ENCODE data around the gene WDR83. TPM values are rescaled to one million over a fixed set of nuclear protein-coding genes. Genes with fewer than 3 reads are reported as not detected.
"Not testable (repeated sequence)": the region's sequence is repeated elsewhere in the genome, so short reads cannot be mapped to it uniquely, and the experiment has no call there.

WDR83 gene
- total RNA-seq, 1 donor, result 3.4 TPM

- Histone ChIP-seq H3K4me1 (ENCODE audit: insufficient read depth, low read length) (peaks cover 57% of the 10 kb centered on the region), H3K9me3 (ENCODE audit: low read depth, low read length) (no peaks in the 10 kb centered on the region), H3K27me3 (ENCODE audit: insufficient read depth, low read length) (no peaks in the 10 kb centered on the region), H3K4me3 (ENCODE audit: low read length) (peak overlapping the region; percentile 94)
These were observed 2.3 kb downstream of the WDR83 start for GRCh38 chr19:12668932-12669269.

GRCh38 chr19:12669270-12670158 lies 2.9 kb downstream of the WDR83 start:
- Histone ChIP-seq H3K4me1 (ENCODE audit: insufficient read depth, low read length) (peaks cover 51% of the 10 kb centered on the region), H3K9me3 (ENCODE audit: low read depth, low read length) (no peaks in the 10 kb centered on the region)

GRCh38 chr19:12670159-12670928 lies 3.7 kb downstream of the WDR83 start:
- peaks cover 42% of the 10 kb centered on the region for H3K4me1 ChIP-seq (ENCODE audit: insufficient read depth, low read length)
- no peaks in the 10 kb centered on the region for H3K27me3 ChIP-seq (ENCODE audit: insufficient read depth, low read length)
- no peaks in the 10 kb centered on the region for H3K9me3 ChIP-seq (ENCODE audit: low read depth, low read length)
- H3K4me3 ChIP-seq (ENCODE audit: low read length), result peak overlapping the region; percentile 94

More at GRCh38 chr19:12669270-12670158, 2.9 kb downstream of the WDR83 start:
- Histone ChIP-seq H3K27me3 (ENCODE audit: insufficient read depth, low read length) (no peaks in the 10 kb centered on the region), H3K4me3 (ENCODE audit: low read length) (peak overlapping the region; percentile 94)

GRCh38 chr19:12672744-12673143 lies 6.1 kb downstream of the WDR83 start:
- no peak overlapping the region for H3K4me3 ChIP-seq (ENCODE audit: low read length)
- no peaks in the 10 kb centered on the region for H3K27me3 ChIP-seq (ENCODE audit: insufficient read depth, low read length)
- H3K4me1 ChIP-seq (ENCODE audit: insufficient read depth, low read length), result peaks cover 32% of the 10 kb centered on the region
- no peaks in the 10 kb centered on the region for H3K9me3 ChIP-seq (ENCODE audit: low read depth, low read length)

- Histone ChIP-seq H3K27me3 (ENCODE audit: insufficient read depth, low read length) (no peaks in the 10 kb centered on the region), H3K4me3 (ENCODE audit: low read length) (no peak overlapping the region), H3K9me3 (ENCODE audit: low read depth, low read length) (no peaks in the 10 kb centered on the region), H3K4me1 (ENCODE audit: insufficient read depth, low read length) (peaks cover 21% of the 10 kb centered on the region)
These were observed 8.8 kb downstream of the WDR83 start for GRCh38 chr19:12675399-12675798.

- no peaks in the 10 kb centered on the region for H3K9me3 ChIP-seq (ENCODE audit: low read depth, low read length)
- peaks cover 21% of the 10 kb centered on the region for H3K4me1 ChIP-seq (ENCODE audit: insufficient read depth, low read length)
- no peak overlapping the region for H3K4me3 ChIP-seq (ENCODE audit: low read length)
- H3K27me3 ChIP-seq (ENCODE audit: insufficient read depth, low read length), result no peaks in the 10 kb centered on the region
These were observed 9.3 kb downstream of the WDR83 start for GRCh38 chr19:12675940-12676339.

- peaks cover 24% of the 10 kb centered on the region for H3K4me1 ChIP-seq (ENCODE audit: insufficient read depth, low read length)
- no peaks in the 10 kb centered on the region for H3K9me3 ChIP-seq (ENCODE audit: low read depth, low read length)
- no peak overlapping the region for H3K4me3 ChIP-seq (ENCODE audit: low read length)
- no peaks in the 10 kb centered on the region for H3K27me3 ChIP-seq (ENCODE audit: insufficient read depth, low read length)
These were observed 9.8 kb downstream of the WDR83 start for GRCh38 chr19:12676384-12676792.

- Histone ChIP-seq H3K4me3 (ENCODE audit: low read length) (no peak overlapping the region), H3K9me3 (ENCODE audit: low read depth, low read length) (no peaks in the 10 kb centered on the region), H3K4me1 (ENCODE audit: insufficient read depth, low read length) (peaks cover 24% of the 10 kb centered on the region), H3K27me3 (ENCODE audit: insufficient read depth, low read length) (no peaks in the 10 kb centered on the region)
These were observed 10.3 kb downstream of the WDR83 start for GRCh38 chr19:12676928-12677327.

- H3K9me3 ChIP-seq (ENCODE audit: low read depth, low read length); H3K4me3 ChIP-seq (ENCODE audit: low read length); H3K27me3 ChIP-seq (ENCODE audit: insufficient read depth, low read length): not testable (repeated sequence)
- peaks cover 28% of the 10 kb centered on the region for H3K4me1 ChIP-seq (ENCODE audit: insufficient read depth, low read length)
These were observed 11.4 kb downstream of the WDR83 start for GRCh38 chr19:12678039-12678438.

GRCh38 chr19:12680034-12680433 lies 13.4 kb downstream of the WDR83 start:
- Histone ChIP-seq H3K9me3 (ENCODE audit: low read depth, low read length) (no peaks in the 10 kb centered on the region), H3K4me3 (ENCODE audit: low read length) (no peak overlapping the region), H3K27me3 (ENCODE audit: insufficient read depth, low read length) (no peaks in the 10 kb centered on the region), H3K4me1 (ENCODE audit: insufficient read depth, low read length) (peaks cover 28% of the 10 kb centered on the region)

GRCh38 chr19:12681074-12681987 lies 14.7 kb downstream of the WDR83 start, which contains the start of gene DHPS:
DHPS (minus strand) TSS chr19:12681880; CDS start chr19:12681766, 114 bp downstream.
- Histone ChIP-seq H3K4me1 (ENCODE audit: insufficient read depth, low read length) (peaks cover 27% of the 10 kb centered on the region), H3K27me3 (ENCODE audit: insufficient read depth, low read length) (no peaks in the 10 kb centered on the region), H3K4me3 (ENCODE audit: low read length) (peak within 1 kb of the TSS; percentile 89), H3K9me3 (ENCODE audit: low read depth, low read length) (no peaks in the 10 kb centered on the region)

- H3K9me3 ChIP-seq (ENCODE audit: low read depth, low read length), result no peaks in the 10 kb centered on the region
- H3K27me3 ChIP-seq (ENCODE audit: insufficient read depth, low read length), result no peaks in the 10 kb centered on the region
- H3K4me1 ChIP-seq (ENCODE audit: insufficient read depth, low read length), result peaks cover 8% of the 10 kb centered on the region
- H3K4me3 ChIP-seq (ENCODE audit: low read length), result no peak overlapping the region
These were observed 19.2 kb downstream of the WDR83 start for GRCh38 chr19:12685831-12686230.

GRCh38 chr19:12687496-12688196 lies 21.0 kb downstream of the WDR83 start, which contains the start of gene GNG14:
GNG14 (plus strand) TSS chr19:12687998; CDS start chr19:12688049, 51 bp downstream.
- no peaks in the 10 kb centered on the region for H3K27me3 ChIP-seq (ENCODE audit: insufficient read depth, low read length)
- H3K4me1 ChIP-seq (ENCODE audit: insufficient read depth, low read length), result no peaks in the 10 kb centered on the region
- H3K4me3 ChIP-seq (ENCODE audit: low read length), result no peak within 1 kb of the TSS
- H3K9me3 ChIP-seq (ENCODE audit: low read depth, low read length), result no peaks in the 10 kb centered on the region

- H3K4me3 ChIP-seq (ENCODE audit: low read length), result no peak overlapping the region
- H3K9me3 ChIP-seq (ENCODE audit: low read depth, low read length), result no peaks in the 10 kb centered on the region
- H3K27me3 ChIP-seq (ENCODE audit: insufficient read depth, low read length), result no peaks in the 10 kb centered on the region
- no peaks in the 10 kb centered on the region for H3K4me1 ChIP-seq (ENCODE audit: insufficient read depth, low read length)
These were observed 22.4 kb downstream of the WDR83 start for GRCh38 chr19:12689012-12689411.
